Parathyroid adenoma (tissue), 2 donors: ENCODE measurements around the gene NHSL1.

ENCODE experiments used
- H2AFZ ChIP-seq: fragments of 300-600 bp; sonication (generic); one replicate; pipeline ENCODE4 v1.7.0; 2017; ENCODE audit warnings: antibody characterized with exemption, mild to moderate bottlenecking
- H3K27ac ChIP-seq: fragments of 300-600 bp; sonication (generic); one replicate; pipeline ENCODE4 v1.7.0; 2017
- H3K27me3 ChIP-seq: fragments of 300-600 bp; sonication (generic); one replicate; pipeline ENCODE4 v1.7.0; 2017; ENCODE audit warnings: low read length; ENCODE audit not compliant: control insufficient read depth, insufficient read depth
- H3K36me3 ChIP-seq: fragments of 300-600 bp; sonication (generic); one replicate; pipeline ENCODE4 v1.7.0; 2017; ENCODE audit warnings: low read length; ENCODE audit not compliant: control insufficient read depth, insufficient read depth
- H3K4me1 ChIP-seq: fragments of 300-600 bp; sonication (generic); one replicate; pipeline ENCODE4 v1.7.0; 2017; ENCODE audit warnings: control low read depth
- H3K4me2 ChIP-seq: fragments of 300-600 bp; sonication (generic); one replicate; pipeline ENCODE4 v1.7.0; 2017; ENCODE audit warnings: low read length
- H3K4me3 ChIP-seq: fragments of 300-600 bp; sonication (generic); one replicate; pipeline ENCODE4 v1.7.0; 2017; ENCODE audit warnings: low read depth, low read length
- H3K79me2 ChIP-seq: fragments of 300-600 bp; sonication (generic); one replicate; pipeline ENCODE4 v1.7.0; 2017; ENCODE audit warnings: control low read depth
- H3K9ac ChIP-seq: fragments of 300-600 bp; sonication (generic); one replicate; pipeline ENCODE4 v1.7.0; 2017; ENCODE audit warnings: mild to moderate bottlenecking
- H3K9me3 ChIP-seq: fragments of 300-600 bp; sonication (generic); one replicate; pipeline ENCODE4 v1.7.0; 2017; ENCODE audit warnings: low read length; ENCODE audit not compliant: control insufficient read depth
- TF ChIP-seq, protein P1 (sequence below): fragments of 300-600 bp; sonication (generic); IDR thresholded peaks from one replicate; pipeline ENCODE4 v1.7.0; 2017; ENCODE audit warnings: antibody characterized with exemption, mild to moderate bottlenecking
- donor health status: primary hyperparathyroidism.

The NHSL1 gene

DNA sequence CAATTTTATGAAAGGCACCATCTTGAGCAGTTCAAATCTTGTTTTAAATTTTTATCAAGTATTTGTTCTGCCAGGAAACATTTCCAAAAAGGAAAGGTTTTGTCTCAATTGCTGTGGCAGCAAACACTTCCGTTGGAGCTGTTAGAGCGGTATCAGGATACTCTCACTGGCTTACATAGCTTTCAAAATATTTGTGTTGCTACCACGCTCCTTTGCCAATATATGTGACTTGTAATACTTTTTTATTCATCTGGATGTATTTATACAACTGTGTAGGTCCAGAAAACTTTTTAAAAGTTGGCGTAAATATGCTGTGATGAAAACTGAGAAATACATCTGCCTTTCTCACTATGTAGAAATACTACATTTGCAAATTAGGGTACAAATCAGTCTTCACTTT is 37.8 kb upstream of the NHSL1 start:
- no peak overlapping the region for H3K9ac ChIP-seq
- no peaks in the 10 kb centered on the region for H3K4me1 ChIP-seq
- no peak overlapping the region for H3K4me2 ChIP-seq
- TF ChIP-seq, protein P1, sequence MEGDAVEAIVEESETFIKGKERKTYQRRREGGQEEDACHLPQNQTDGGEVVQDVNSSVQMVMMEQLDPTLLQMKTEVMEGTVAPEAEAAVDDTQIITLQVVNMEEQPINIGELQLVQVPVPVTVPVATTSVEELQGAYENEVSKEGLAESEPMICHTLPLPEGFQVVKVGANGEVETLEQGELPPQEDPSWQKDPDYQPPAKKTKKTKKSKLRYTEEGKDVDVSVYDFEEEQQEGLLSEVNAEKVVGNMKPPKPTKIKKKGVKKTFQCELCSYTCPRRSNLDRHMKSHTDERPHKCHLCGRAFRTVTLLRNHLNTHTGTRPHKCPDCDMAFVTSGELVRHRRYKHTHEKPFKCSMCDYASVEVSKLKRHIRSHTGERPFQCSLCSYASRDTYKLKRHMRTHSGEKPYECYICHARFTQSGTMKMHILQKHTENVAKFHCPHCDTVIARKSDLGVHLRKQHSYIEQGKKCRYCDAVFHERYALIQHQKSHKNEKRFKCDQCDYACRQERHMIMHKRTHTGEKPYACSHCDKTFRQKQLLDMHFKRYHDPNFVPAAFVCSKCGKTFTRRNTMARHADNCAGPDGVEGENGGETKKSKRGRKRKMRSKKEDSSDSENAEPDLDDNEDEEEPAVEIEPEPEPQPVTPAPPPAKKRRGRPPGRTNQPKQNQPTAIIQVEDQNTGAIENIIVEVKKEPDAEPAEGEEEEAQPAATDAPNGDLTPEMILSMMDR, result no peak
- H3K27ac ChIP-seq, result no peak overlapping the region
- H2AFZ ChIP-seq, result no peak overlapping the region
- H3K36me3 ChIP-seq, result no peaks in the 10 kb centered on the region
- H3K79me2 ChIP-seq, result no peaks in the 10 kb centered on the region
- no peaks in the 10 kb centered on the region for H3K9me3 ChIP-seq
- no peaks in the 10 kb centered on the region for H3K27me3 ChIP-seq
- no peak overlapping the region for H3K4me3 ChIP-seq

DNA sequence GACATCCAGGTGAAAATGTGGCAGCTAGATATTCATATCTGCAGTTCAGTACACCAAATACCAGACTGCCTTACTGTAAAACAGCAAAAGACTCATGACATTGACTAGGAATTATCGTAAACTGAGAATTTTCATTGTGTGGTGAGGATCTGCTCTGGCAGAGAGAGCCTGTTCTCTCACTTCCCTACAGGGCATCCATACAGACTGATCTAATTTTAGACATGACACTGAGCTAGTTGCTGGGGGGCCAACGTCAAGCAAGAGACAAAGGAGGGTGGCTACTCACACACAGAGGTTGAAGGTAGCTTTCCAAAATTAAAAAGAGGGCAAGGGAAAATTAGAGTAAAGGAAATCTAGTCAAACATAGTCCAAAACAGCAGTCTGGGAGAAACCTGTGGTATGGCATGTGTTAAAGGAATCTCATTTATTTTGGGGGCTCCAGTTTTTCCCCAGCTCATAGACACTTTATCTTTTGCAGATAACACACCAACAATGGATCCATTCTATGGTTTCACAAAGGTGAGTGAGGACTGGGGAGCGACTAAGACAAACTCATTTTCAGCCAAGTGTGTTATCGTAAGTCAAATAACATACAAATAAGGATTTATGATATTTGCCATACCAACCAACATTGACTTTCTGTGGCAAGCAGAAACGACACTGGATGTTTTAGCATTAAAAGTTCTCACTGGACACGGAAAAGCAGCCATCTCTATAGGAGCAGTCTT is 36.6 kb upstream of the NHSL1 start:
- TF ChIP-seq, protein P1, result no peak
- H2AFZ ChIP-seq, result no peak overlapping the region
- H3K36me3 ChIP-seq, result no peaks in the 10 kb centered on the region
- H3K4me1 ChIP-seq, result no peaks in the 10 kb centered on the region
- H3K27ac ChIP-seq, result no peak overlapping the region
- no peak overlapping the region for H3K4me3 ChIP-seq
- no peak overlapping the region for H3K9ac ChIP-seq
- no peak overlapping the region for H3K4me2 ChIP-seq
- no peaks in the 10 kb centered on the region for H3K79me2 ChIP-seq
- no peaks in the 10 kb centered on the region for H3K9me3 ChIP-seq
- no peaks in the 10 kb centered on the region for H3K27me3 ChIP-seq

DNA sequence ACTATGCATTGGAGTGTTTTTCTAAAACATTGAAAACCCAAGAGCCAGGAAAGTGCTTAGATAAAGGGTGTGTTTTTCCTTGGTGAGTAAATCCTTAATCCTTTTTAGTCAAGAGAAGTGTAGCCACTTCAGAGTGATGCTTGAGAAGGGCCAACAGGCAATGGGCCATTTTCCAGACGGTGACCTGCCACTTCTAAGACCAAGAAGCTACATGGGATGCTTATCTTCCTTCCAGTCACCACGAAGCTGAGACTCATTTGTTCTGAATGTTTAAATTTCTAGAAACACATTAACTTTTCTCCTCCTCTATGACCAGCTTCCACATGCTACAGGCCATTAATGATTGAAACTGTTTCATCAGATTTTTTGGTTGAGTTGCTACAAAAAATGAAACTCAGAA is 34.4 kb upstream of the NHSL1 start:
- H3K27ac ChIP-seq, result no peak overlapping the region
- H3K4me3 ChIP-seq, result no peak overlapping the region
- no peak overlapping the region for H3K9ac ChIP-seq
- no peaks in the 10 kb centered on the region for H3K79me2 ChIP-seq
- H3K4me1 ChIP-seq, result peaks cover 4% of the 10 kb centered on the region
- TF ChIP-seq, protein P1, result no peak
- no peak overlapping the region for H3K4me2 ChIP-seq
- no peaks in the 10 kb centered on the region for H3K36me3 ChIP-seq
- no peak overlapping the region for H2AFZ ChIP-seq
- no peaks in the 10 kb centered on the region for H3K27me3 ChIP-seq
- no peaks in the 10 kb centered on the region for H3K9me3 ChIP-seq

DNA sequence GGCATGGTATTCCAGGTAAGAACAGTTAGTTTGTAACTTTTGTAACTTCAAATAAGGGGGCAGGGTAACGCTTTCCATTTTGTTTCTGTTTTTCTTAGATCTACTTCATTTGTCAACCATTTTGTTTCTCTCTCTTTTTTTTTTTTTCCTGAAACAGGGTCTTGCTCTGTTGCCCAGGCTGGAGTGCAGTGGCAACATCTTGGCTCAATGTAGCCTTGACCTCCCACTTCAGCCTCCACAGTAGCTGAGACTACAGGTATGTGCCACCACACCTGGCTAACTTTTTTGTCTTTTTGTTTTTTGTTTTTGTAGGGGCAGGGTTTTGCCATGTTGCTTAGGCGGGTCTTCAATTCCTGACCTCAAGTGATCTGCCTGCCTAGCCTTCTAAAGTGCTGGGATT is 32.1 kb upstream of the NHSL1 start:
- Histone ChIP-seq H3K79me2 (no peaks in the 10 kb centered on the region), H3K36me3 (no peaks in the 10 kb centered on the region), H3K4me1 (peaks cover 4% of the 10 kb centered on the region), H3K27me3 (no peaks in the 10 kb centered on the region), H3K4me3 (no peak overlapping the region), H3K4me2 (no peak overlapping the region), H3K27ac (no peak overlapping the region), H3K9ac (no peak overlapping the region), H3K9me3 (no peaks in the 10 kb centered on the region), H2AFZ (no peak overlapping the region)
- TF ChIP-seq, protein P1, result no peak

DNA sequence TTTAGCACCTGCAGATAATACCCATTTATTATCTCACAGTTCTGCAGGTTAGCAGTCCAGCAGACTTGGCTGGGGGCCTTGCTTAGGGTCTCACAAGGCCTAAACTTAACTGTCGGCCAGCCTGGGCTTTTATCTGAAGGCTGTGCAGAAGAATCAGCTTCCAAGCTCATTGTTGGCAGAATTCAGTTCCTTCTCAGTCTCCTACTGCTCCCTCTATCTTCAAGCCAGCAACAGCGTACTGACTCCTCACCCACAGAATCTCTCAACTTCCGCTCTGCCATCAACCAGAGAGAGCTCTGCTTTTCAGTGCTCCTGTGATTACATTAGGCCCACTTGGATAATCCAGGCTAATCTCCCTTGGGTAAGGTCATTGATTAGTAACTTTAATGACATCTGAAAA is 30.2 kb upstream of the NHSL1 start:
- H3K36me3 ChIP-seq, result no peaks in the 10 kb centered on the region
- no peaks in the 10 kb centered on the region for H3K79me2 ChIP-seq
- peaks cover 4% of the 10 kb centered on the region for H3K4me1 ChIP-seq
- no peak overlapping the region for H3K9ac ChIP-seq
- TF ChIP-seq, protein P1, result no peak
- no peak overlapping the region for H3K27ac ChIP-seq
- no peaks in the 10 kb centered on the region for H3K27me3 ChIP-seq
- H3K4me3 ChIP-seq, result no peak overlapping the region
- H2AFZ ChIP-seq, result no peak overlapping the region
- H3K4me2 ChIP-seq, result no peak overlapping the region
- no peaks in the 10 kb centered on the region for H3K9me3 ChIP-seq
